HG02588 (cell line): Measurements from ENCODE around the gene IRX1.

Experiments used
- ATAC-seq: cut with Tn5 transposase; IDR thresholded peaks from one replicate; pipeline ENCODE4 v1.9.1; 2021; ENCODE audit warnings: mild to moderate bottlenecking, moderate library complexity; ENCODE audit not compliant: unreplicated experiment

The IRX1 gene

DNA sequence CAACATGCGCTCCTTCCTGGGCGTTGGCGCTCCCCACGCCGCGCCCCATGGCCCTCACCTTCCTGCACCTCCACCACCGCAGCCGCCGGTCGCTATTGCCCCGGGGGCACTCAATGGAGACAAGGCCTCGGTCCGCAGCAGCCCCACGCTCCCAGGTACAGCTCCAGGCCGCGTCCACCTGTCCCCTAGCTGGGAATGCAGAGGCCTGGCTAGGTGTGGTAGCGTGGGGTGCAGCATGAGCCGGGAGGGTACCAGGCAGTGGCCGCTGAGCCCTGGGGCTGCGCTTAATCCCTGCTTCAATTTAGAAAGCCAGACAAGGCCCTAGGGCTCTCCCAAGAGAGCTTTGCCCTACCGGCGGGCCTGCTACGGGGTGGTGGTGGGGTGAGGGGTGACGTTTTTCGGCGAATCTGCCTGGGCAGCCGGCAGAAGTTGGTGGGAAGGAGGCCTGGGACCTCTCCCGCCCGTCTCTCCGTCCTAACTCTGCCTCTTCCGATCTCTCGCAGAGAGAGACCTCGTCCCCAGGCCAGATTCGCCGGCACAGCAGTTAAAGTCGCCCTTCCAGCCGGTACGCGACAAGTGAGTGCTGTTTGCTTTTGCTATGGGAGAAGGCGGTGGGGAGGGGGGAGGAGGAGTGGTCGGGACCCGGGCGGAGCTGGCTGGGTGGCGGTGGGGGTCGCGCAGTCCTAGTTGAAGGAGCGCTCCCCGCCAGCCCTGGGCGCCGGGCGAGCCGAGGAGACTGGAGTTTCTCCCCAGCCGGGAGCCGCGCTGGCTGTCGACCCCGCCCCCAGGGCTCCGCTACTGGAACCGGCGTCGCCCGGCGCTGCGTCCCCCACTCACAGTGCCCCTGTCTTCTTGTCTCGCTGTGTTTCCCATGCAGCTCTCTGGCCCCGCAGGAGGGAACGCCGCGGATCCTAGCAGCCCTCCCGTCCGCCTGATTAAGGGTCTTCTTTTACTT lies 4.8 kb downstream of the IRX1 start:
- ATAC-seq: no peak

DNA sequence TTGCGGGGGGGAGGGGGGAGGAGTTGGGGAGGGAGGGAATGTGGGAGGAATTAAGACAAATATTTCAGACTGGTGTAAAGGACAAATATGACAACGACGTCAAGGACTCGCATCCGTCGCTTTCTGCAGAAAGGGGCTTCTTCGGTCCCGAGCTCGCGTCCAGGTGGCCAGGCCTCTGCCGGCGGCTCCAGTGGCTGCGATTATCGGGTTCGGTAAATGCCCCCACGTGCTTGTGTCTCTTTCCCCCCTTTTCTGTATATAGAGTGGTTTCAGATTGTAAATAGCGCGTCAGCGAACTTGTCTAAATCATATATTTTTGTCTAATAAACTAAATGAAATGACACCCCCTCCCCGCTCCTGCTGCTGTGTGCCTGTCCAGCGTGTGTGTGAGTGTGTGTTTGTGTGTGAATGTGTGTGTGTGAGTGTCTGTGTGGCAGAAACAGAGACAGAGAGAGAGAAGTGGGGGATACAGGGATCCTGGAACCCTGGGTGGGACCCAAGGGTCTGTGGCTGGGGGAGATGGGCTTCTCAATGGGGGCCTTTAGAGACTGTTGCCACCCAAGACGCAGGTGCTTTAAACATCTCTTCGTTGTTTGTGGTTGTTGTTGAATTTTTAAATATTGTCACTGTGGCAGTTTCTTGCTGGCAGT lies 5.6 kb downstream of the IRX1 start:
- no peak for ATAC-seq

DNA sequence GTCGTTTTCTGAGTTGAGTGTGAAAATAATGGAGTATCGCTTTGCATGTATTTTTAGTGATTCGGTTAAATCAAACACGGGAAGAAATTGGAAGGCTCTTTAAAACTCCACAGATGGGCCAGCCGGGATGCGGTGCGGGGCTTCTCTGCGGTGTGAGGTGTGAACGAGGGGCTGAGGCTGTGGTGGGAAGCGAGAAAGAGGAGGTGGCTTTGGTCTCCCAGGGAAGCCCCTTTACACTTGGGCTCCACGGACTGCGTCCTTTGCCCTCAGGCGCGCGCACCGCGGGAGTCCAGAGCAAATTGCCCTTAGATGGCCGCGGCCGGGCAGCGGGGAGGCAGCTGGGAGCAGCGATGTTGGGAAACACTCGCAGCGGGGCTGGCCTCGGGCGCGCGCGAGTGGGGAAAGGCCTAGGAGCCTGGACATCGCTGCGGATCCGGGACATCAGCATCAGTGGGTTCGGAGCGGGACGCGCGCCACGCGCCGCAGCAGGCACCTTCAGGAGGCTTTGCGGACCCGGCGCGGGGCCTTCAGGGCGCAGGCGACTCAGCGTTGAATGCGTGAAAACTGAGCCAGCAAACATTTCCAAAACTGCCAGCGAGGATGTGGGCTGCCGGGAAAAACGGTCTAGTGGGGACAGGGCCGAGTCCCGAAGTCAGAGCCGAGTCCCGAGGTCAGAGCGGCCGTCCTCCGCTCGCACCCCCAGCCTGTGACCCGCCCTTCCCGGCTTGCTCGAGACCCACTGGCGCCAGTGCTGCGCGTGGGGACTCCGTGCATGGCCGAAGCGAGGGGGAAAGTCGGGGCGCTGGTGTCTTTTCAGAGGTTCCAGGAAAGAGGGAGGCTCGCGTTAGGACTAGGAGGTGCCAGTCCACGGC lies 6.5 kb downstream of the IRX1 start:
- ATAC-seq: no peak

DNA sequence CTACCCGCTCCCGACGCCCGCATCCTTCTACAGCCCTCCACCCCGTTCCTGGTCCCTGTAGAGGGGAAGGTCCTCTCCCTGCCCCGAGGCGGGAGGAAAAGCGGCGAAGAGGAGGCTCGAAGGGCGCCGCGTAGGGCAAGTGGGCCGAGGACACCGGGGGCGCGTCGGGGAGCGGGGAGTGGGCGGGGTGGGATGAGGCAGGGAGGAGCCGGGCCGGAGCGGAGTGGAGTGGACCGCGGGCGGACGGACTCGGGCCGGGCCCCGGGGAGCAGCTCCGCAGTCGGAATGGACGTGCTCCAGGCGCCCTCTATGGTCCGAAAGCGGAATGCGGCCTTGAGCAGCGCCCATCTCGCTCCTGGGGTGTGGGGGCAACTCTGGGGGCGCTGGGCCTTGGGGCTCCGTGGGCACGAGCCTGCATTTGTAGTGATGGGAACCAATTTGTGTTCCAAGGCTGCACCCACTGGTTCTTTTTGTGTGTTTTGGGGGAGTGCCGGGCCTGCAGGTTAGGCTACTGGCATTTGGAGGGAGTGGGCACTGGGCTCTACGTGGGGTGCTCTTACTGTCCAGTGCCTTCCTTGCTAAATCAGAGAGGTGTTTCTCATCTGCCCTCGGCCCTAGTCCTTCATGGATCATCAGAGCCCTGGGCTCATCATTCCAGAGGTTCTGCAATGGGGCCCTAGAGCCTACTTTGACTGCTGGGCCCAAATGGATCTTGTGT lies 7.3 kb downstream of the IRX1 start:
- no peak for ATAC-seq

DNA sequence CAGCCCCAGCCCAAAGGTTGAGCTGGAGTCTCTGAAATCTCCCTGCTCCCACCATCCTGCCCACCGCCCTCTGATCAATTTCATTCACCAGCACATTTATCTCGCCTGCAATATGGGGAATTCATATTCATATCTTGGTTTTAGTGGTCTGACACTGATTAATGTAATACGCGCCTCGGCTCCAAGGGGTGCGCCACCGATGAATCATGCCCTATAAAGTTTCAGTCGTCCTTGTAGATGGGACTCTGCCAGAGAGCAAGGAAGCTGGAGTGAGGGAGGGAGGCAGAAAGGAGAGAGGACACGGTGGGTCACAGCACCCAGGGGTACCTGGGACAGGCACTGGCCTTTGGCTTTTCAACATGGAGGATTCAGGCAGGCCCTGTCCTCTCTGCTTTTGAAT lies 8.9 kb downstream of the IRX1 start:
- no peak for ATAC-seq

DNA sequence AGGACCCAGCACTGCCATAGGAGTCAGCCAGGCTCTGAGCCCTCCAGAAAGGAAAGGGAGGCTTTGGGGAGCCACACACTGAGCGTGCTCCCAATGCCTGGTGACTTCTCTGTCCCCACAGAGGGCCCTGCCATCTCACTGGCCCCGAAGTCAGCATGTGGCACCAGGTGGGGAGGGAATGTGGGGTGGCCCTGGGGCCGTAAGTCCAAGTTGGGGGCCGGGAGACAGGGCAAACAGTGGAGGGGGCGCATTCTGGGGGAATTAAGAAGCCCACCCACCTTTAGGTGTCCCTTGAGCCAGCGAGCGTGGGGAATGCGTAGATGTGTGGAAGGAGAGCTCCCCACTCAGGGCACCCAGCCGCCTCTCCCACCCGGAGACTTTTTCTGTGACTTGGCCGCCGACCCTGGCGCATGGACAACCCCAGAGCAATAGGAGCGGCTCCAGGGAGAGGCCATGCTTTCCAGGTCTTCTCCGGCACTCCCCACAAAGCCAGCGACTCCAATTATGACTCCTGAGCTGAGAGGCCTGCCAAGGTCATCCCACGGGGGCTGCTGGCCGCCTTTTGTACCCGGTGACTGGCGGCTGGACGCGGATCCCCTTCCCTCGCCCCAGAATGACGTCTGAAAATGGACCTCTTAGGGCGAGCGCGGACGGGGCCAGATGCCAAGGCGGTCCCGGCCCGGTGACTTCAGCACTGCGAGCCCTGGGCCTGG lies 9.8 kb downstream of the IRX1 start:
- ATAC-seq: no peak

DNA sequence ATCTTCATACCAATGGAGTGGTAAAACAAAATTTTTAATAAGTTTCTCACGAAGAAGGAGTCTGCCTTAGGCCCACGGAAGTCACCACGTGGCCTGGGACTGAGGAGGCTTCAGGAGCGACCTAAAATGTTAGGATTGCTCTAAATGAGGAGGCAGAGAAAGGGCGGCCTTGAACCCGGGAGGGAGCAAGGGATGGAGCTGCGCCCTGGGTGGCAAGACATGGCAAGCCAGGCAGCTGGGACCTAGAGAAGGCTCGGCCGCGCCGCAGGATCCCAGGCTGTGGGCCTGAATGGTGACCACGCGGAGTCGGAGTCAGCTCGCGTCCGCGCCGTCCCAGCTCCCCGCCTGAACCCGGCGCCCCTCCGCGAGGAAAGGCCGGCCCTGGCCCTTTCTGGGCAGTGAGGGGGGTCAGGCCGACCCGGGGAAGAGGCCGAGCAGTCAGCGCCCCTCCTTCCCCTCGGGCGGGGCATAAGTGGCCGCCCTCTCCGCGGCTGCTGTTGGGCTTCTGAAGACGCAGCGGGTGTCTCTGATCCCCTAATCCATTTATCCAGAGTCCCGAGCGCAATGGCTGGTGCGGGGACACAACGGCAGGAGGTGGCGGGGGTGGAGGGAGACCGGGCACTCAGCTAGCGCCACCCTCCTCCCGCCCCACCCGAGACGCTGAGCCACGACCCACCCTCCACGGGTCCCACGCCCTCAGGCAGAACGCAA lies 10.6 kb downstream of the IRX1 start:
- no peak for ATAC-seq

DNA sequence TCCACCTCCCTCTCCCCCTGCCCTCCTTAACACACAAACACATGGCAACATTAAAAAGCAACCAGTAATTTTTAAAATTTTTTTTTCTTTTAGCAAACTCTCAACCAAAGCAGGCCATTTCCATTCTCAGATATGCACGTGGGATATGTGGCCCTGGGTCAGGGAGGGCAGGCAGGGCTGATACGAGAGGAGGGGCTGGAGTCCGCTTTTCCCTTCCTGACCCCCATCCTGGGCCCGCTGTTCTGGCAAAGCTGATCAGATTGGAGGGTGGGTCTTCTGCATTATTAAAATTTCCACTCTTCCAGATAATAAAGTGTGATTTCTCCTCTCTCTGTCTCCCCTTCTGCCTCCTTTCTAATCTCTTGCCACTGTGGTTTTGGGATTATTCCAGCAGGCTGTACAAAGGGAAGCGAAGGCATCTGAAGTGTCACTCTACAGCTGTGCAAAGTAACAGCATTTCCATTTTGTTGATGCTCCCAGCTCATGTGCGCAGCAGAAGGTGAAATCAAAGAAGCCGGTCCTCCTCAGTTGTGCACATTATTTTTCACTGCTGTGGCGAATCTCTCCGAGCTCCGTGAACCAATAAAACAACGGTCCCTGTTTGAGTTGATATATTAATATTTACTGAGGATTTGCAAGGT lies 12.0 kb downstream of the IRX1 start:
- no peak for ATAC-seq

DNA sequence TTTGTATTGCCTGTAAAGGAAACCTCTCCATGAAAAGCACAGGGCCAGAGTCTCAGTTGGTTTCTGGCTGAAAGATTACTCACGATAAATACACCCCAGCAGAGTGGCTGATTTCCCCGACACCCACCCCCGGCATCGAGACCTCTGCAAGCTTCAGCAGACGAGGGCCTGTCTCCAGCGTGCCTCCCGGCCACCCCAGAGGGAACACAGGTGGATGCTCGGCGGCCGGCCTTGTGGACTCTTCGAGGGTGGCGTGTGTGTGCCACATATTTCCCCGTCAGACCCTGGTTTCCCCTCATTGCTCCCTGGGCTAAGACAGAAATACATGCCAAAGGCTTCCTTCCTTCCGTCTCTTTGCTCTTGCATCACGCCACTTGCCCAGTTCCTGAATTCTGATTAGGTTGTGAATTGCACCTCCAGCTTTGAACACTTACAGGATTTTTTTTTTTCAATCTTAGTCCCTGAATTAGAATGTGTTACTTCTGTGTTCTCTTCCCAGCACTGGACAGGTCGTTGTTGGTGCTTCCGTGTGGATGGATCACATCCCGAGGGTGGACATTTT lies 13.6 kb downstream of the IRX1 start:
- ATAC-seq: no peak

DNA sequence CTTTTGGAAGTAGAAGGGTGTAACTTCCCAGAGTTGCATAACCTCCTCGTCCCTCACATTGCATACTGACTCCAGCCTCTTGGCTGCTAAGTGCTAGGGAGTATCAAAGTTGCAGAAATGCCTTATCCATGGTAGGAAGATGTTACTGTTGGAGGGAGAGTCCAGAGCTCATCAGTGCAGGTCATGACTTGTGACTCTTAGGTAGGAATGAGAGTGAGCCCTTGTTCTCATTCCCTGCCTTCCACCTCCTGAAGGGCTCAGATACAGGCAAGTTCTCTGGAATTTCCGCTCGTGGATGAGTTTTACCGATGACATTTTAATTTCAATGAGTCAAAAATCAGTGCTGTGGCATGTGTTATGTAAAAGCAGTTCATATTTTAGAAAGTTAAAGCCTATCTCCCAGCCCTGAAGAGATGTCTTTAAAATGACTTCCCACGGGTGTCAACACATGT lies 17.0 kb downstream of the IRX1 start:
- ATAC-seq: no peak

DNA sequence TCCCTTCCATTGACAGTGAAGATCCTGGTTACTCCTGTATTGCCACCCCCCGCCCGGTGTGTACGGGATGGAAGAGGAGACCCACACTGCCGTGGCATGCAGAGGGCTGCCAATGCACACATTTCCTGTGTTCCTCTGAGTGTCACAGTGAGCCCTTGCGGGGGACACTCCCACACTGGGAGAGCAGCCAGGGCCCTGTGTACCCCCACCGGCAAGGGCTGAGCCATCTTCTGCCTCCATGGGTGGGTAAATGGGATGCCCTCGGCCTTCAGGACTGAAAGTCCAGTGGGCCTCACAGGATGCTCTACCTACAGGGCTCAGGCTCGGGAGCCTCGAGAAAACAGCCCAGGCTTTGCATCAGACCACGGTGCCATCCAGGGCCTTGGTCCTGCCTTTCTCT lies 18.1 kb downstream of the IRX1 start:
- ATAC-seq: no peak

DNA sequence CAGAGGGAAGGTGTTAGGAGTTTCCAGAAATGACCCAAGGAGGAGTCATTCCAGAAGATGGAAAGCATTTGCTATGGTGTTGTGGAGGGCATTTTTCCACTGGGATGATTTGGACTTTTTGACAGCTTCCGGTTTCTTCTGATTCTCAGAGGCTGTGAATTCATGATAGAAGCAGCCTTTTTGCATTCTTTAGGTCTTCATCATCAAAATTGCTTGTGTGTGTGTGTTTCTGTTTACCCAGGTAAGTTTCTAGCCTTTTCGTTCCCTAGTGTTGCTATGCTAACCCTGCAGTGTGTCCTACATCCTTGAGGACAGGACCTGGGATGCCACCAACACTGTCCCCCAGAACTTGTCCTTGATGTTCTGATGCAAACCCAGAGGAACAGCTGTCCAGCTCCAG lies 19.6 kb downstream of the IRX1 start:
- no peak for ATAC-seq

DNA sequence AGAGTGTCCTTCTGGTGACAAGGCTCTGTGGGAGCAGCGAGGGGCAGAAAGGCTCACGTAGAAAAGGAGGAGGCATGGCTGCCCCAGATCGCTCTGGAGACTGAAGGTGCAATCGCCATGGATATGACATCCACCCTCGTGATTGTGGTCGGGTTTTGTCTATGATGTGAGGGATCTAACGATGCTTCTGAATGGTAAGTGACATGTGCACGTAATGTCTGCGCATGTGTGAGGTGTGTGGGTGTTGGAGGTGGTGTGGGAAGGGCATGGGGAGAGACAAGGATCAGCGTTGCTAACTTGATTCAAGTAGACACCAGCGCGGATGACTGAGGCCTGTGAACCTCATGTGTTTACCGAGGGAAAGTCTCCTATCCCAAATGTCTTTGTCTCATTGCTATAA lies 20.2 kb downstream of the IRX1 start:
- no peak for ATAC-seq

DNA sequence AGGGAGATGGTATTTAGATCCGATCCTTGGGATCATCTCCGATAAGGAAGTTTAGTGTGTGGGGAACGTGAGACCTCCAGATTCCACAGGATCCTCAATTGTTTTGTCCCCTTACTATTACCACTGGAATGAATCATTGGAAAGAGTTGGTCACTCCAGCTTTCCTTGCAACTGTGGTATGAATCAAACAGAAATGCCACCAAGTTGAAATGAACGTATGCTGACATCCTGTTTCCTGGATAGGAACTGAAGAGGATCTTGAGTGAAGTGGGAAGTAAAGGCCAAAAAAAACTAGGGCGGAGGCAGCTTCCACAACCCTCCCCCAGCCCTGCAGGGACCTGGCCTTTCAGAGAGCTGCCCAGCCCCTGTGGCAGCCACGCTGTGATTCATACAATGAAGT lies 23.9 kb downstream of the IRX1 start:
- no peak for ATAC-seq

DNA sequence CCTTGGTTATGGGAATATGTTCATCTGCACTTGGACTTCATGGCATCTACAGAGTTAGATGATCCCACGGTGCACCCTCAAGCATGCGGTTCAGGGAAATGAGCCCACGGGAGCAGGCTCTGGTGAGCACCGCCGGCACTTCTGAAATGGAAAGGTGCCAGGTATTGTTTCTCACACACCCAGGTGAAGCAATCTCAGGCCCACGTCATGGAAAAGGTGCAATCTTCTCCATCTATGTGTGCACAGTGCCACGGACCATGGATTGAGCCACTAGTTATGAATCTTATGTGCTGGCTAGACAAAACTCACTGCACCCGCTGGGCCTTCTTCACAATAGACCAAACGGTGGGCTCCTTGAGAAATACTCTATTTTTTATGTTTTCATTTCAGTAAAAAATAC lies 27.3 kb downstream of the IRX1 start:
- ATAC-seq: no peak

DNA sequence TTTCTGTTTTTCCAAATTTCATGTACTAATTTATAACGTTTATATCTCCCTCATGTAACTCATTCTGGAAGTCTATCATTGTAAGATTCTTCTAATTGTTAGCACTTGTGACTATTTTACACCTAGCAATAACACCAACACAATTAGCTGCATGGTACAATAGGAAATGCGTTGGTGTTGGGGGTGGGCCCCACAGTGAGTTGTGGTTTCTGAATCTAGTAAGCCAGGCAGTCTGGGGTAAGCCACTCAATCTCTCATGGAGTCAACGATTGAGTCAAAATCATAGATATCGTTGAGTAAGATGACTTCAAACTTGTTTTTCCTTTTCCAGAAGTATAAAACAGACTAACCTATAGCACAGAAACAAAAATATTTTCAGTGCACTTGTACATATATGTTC lies 30.0 kb downstream of the IRX1 start:
- no peak for ATAC-seq

DNA sequence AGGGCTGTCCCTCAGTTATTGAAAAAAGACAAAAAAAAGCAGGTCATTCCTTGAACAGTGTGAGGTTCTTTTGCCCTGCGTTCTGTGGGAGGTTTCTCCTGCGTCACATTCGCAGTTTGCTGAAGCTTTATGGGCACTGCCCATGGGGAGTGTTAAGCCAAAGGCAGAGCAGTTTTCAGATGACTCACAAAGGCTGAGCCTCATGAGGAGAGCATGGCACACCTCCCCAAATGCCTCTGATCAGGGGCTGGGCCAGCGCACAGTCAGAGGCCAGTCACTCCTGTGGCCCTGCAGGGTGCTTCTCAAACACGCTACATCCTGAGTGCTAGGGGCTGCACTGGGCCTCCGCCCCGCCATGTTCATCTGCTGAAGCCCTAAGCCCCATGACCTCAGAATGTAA lies 38.4 kb downstream of the IRX1 start:
- no peak for ATAC-seq

DNA sequence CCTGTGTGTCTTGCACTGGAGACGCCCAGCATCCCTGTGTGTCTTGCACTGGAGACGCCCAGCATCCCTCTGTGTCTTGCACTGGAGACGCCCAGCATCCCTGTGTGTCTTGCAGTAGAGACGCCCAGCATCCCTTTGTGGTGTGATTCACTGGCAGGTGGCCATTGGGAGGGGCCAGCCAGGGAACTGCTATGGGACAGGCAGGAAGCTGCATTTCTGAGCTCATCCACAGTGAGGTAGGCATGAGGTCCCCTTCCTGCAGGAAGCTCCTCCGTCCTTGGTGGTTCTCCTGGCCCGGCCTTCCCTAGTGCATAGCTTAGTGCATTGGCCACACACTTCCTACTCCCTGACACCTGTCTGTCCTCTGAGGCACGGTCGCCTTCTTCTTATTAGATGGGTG lies 43.5 kb downstream of the IRX1 start:
- no peak for ATAC-seq

DNA sequence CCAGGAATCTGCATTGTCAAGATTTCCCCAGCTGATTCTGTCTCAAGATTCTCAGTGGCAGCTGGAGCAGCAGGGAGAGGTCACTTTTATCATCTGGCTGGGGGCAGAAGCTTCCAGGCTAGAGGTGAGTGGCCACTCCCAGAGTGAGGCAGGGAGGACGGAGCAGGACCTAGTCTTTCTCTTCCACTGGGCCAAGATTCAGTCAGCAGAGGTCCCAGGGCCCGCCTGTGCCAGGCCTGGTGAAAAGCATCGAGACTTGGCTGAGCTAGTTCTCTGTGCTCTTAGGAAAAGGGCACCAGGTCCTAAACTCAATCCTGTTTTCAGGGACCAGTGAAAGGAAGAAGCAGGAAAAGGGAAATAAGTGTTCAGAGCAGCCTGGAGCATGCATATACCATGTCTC lies 46.6 kb downstream of the IRX1 start:
- ATAC-seq: no peak
